Colonic mucosa (tissue), 4 donors: ENCODE results near the gene LZTS2. TPM values are rescaled to one million over a fixed set of nuclear protein-coding genes. Genes with fewer than 3 reads are reported as not detected.

ENCODE experiments used
- DNase-seq: peaks from one replicate; pipeline ENCODE4 v3.0.0-alpha.2; 2020
- H3K27ac ChIP-seq: fragments of 200-600 bp; one replicate; pipeline ENCODE4 v1.8.0; 2021
- H3K27me3 ChIP-seq: fragments of 200-600 bp; one replicate; pipeline ENCODE4 v1.8.0; 2021
- H3K36me3 ChIP-seq: fragments of 200-600 bp; one replicate; pipeline ENCODE4 v1.8.0; 2021
- H3K4me1 ChIP-seq: fragments of 200-600 bp; one replicate; pipeline ENCODE4 v1.8.0; 2021; ENCODE audit warnings: mild to moderate bottlenecking
- H3K4me3 ChIP-seq: fragments of 200-600 bp; one replicate; pipeline ENCODE4 v1.8.0; 2021
- H3K9ac ChIP-seq, 2 donors: one replicate each; pipeline ENCODE4 v1.7.0; 2013; ENCODE audit warnings: control low read depth in 2 of 2, low read depth in 2 of 2, low read length in 2 of 2
- H3K9me3 ChIP-seq: fragments of 200-600 bp; one replicate; pipeline ENCODE4 v1.8.0; 2021
- CTCF ChIP-seq: fragments of 200-600 bp; IDR thresholded peaks from one replicate; pipeline ENCODE4 v1.8.0; 2022; ENCODE audit warnings: antibody characterized with exemption, mild to moderate bottlenecking
- intact Hi-C: fragments of 100-400 bp; cut with DNase I; formaldehyde crosslinking; loops from one replicate; pipeline ENCODE4 v1.14.1; 2022
- total RNA-seq, 2 donors: library from RNA; stranded (reverse); fragmentation: NEBNext Ultra II Directional in 1 of 2; extraction: Animal tissue kit (Norgen Biotek cat#: 25700) in 1 of 2; gene quantifications; one replicate each; pipeline ENCODE4 v1.2.1, GENCODE V29; 2021
- donor health status: healthy.
- donor health status: DM: no; HTN: no; CAD: no.
- donor health status: DM: no; HTN: no; CAD: no.

LZTS2 gene
- total RNA-seq, 2 donors from 2014 or later = 30.8 to 36.5 TPM

- H3K36me3 ChIP-seq = no peaks in the 10 kb centered on the region
- peaks cover 26% of the 10 kb centered on the region for H3K27me3 ChIP-seq
- no peaks in the 10 kb centered on the region for H3K4me1 ChIP-seq
- TF ChIP-seq CTCF = no peak
- no peak overlapping the region for H3K9ac ChIP-seq
- H3K9me3 ChIP-seq = no peaks in the 10 kb centered on the region
- H3K27ac ChIP-seq = no peak overlapping the region
- intact Hi-C loops = loop anchor here (10.0 kb wide), 1 partner anchor 93 kb away; no protein-coding TSS in a partner anchor
- H3K4me3 ChIP-seq = no peak overlapping the region
- no peak for DNase-seq
Observed at GRCh38 chr10:101052285-101052684, 52.7 kb downstream of the LZTS2 start.

GRCh38 chr10:101053516-101053915, 53.9 kb downstream of the LZTS2 start:
- intact Hi-C loops = loop anchor here (10.0 kb wide), 1 partner anchor 91 kb away; no protein-coding TSS in a partner anchor
- Histone ChIP-seq H3K36me3 (no peaks in the 10 kb centered on the region), H3K9me3 (no peaks in the 10 kb centered on the region), H3K9ac (no peak overlapping the region), H3K4me3 (no peak overlapping the region), H3K27ac (no peak overlapping the region), H3K4me1 (no peaks in the 10 kb centered on the region), H3K27me3 (peaks cover 16% of the 10 kb centered on the region)
- no peak for DNase-seq
- no peak for TF ChIP-seq CTCF

- no peaks in the 10 kb centered on the region for H3K4me1 ChIP-seq
- no peak for TF ChIP-seq CTCF
- no peak for DNase-seq
- H3K27ac ChIP-seq = no peak overlapping the region
- no peaks in the 10 kb centered on the region for H3K36me3 ChIP-seq
- no peaks in the 10 kb centered on the region for H3K9me3 ChIP-seq
- no peak overlapping the region for H3K9ac ChIP-seq
- no peak overlapping the region for H3K4me3 ChIP-seq
- intact Hi-C loops = loop anchor here (10.0 kb wide), 1 partner anchor 90 kb away; no protein-coding TSS in a partner anchor
- H3K27me3 ChIP-seq = peaks cover 8% of the 10 kb centered on the region
Observed at GRCh38 chr10:101054351-101054750, 54.7 kb downstream of the LZTS2 start.

- no peak overlapping the region for H3K27ac ChIP-seq
- DNase-seq = no peak
- intact Hi-C loops = loop anchor here (10.0 kb wide), 1 partner anchor 90 kb away; no protein-coding TSS in a partner anchor
Observed at GRCh38 chr10:101054876-101055275, 55.3 kb downstream of the LZTS2 start.

GRCh38 chr10:101055411-101055810, 55.8 kb downstream of the LZTS2 start:
- Histone ChIP-seq H3K9ac (no peak overlapping the region), H3K9me3 (no peaks in the 10 kb centered on the region), H3K36me3 (no peaks in the 10 kb centered on the region), H3K27ac (no peak overlapping the region), H3K27me3 (no peaks in the 10 kb centered on the region), H3K4me3 (no peak overlapping the region), H3K4me1 (no peaks in the 10 kb centered on the region)
- intact Hi-C loops = loop anchor here (10.0 kb wide), 1 partner anchor 89 kb away; no protein-coding TSS in a partner anchor
- no peak for TF ChIP-seq CTCF
- no peak for DNase-seq

More at GRCh38 chr10:101054876-101055275, 55.3 kb downstream of the LZTS2 start:
- peaks cover 3% of the 10 kb centered on the region for H3K27me3 ChIP-seq
- H3K4me1 ChIP-seq = no peaks in the 10 kb centered on the region
- no peak for TF ChIP-seq CTCF
- no peak overlapping the region for H3K4me3 ChIP-seq
- H3K9ac ChIP-seq = no peak overlapping the region
- H3K36me3 ChIP-seq = no peaks in the 10 kb centered on the region
- no peaks in the 10 kb centered on the region for H3K9me3 ChIP-seq
